GM13977 (cell line): ENCODE measurements around the gene FAM107A.

Experiments
- DNase-seq: peaks from one replicate; pipeline ENCODE4 v3.0.0; 2012; ENCODE audit warnings: low spot score
- CTCF ChIP-seq: IDR thresholded peaks from 2 replicates; pipeline ENCODE4 v1.5.1; 2012; ENCODE audit warnings: mild to moderate bottlenecking, control low read depth; ENCODE audit not compliant: insufficient read depth; ENCODE audit errors: extremely low read depth, missing control alignments
- in situ Hi-C: fragments of 300-500 bp; cut with MboI; formaldehyde crosslinking; loops from one replicate; pipeline ENCODE4 v1.12.0; 2022; ENCODE audit warnings: low sequenced_read_pairs, low pct_unique_long_range_greater_than_20kb, mixed read lengths, inconsistent platforms; ENCODE audit not compliant: unreplicated experiment

Gene FAM107A

DNA sequence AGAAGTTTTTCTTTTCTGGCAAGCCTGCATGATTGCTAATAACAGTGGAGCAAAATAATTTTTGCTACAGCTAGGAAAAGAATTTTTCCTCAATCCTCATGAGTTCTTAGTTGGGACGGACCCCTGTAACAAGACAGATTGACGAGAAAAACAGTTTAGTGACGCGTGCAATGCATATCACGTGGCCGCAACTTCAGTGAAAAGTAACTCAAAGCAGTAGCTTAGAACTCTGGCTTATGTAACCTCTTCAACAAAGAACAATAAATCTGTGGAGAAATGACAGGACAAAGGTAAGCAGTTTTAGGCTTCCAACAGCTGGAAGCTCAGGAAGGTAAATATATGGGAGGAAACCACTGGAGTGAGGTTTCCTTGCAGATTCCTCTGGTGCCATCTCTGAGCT is 19.7 kb downstream of the FAM107A start:
- DNase-seq = no peak
- TF ChIP-seq CTCF = no peak
- in situ Hi-C loops = no loop called here

DNA sequence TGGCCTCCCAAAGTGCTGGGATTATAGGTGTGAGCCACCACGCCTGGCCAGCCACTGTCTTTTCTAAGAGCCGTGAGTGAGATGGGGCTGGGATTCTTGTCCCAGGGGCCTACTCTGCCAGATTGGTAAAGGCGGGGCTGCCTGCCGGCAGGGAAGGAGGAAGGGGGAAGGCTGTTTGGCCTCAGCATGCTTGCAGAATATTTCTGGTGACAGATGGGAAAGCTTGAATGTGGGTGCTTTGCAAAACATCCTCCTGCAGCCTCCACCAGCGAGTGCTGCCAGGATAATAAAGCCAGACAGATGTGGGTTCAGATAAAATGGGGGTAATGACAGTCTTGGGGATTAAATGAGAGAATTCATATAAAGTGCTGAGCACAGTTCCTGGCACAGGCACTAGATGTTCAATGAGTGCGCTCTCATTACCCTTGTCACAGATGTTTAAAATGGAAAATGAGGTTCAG is 20.4 kb downstream of the FAM107A start:
- in situ Hi-C loops = no loop called here
- TF ChIP-seq CTCF = no peak
- no peak for DNase-seq

DNA sequence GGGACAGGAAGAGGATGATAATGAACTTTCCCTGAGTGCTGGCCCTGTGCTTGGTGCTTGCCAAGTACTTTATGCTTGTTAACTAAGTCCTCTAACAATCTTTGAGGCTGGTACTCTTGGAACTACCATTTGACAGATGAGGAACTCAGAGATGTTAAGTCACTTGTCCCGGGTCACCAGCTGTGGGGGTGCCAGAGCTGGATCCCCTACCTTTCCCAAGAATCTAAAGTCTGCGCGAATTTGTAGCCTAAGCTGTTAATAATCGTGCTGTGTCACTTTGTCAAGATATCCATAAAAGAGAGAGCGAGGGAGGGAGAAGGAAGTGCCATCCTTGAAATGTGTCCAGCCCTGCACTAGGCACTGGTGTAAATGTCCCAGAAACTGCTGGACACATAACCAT is 21.2 kb downstream of the FAM107A start:
- in situ Hi-C loops = no loop called here
- TF ChIP-seq CTCF = no peak
- no peak for DNase-seq

DNA sequence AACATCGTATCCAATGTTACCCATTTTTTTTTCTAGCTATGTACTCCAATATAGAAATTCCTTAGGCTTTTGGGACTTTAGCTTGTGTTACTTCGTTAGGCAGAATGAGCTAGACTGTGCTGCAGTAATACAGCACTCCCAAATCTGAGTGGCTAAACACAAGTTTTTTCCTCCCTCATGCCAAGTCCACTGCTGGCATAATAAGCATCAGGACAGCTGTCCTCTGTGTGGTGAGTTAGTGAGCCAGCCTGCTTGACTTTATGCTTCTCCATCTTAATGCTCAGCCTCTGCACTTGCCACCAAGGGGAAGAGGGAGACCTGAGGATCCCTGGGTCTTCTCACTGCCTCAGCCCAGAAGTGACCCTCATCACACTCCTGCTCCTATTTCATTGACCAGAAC is 22.0 kb downstream of the FAM107A start:
- no peak for DNase-seq
- in situ Hi-C loops = no loop called here
- TF ChIP-seq CTCF = no peak

GRCh38 chr3:58553003-58553402 is 24.2 kb downstream of the FAM107A start:
- in situ Hi-C loops = no loop called here
- no peak for TF ChIP-seq CTCF
- DNase-seq = no peak

DNA sequence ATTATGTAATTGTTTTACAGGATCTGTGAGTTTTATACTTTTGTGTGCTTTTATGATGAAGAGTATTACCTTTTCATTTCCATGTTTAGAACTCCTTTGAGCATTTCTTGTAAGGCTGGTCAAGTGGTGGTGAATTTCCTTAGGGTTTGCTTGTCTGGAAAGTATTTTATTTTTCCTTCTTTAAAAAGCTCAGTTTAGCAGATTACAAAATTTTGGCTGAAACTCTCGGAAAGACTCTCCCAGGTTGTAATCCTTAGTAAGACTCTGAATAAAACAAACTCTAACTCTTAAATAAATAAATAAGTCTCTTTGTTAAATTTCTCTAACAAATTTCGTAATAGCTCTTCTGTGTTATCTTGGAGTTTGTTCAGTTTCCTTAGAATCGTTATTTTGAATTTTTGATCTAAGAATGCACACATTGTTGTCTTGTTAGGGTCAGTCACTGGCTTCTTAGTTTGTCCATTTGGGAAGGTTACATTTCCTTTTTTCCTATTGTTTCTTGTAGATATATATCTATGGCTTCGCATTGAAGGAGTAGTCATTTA is 25.5 kb downstream of the FAM107A start:
- TF ChIP-seq CTCF = no peak
- DNase-seq = no peak
- in situ Hi-C loops = no loop called here

GRCh38 chr3:58544541-58544940 is 32.6 kb downstream of the FAM107A start:
- TF ChIP-seq CTCF = no peak
- no peak for DNase-seq
- in situ Hi-C loops = no loop called here
